ENCODE measurements around the gene ALK. TPM values are rescaled to one million over a fixed set of nuclear protein-coding genes. Genes with fewer than 3 reads are reported as not detected.

ALK gene
- total RNA-seq, 1 experiment from 2014 or later, result 14.7 TPM

DNA sequence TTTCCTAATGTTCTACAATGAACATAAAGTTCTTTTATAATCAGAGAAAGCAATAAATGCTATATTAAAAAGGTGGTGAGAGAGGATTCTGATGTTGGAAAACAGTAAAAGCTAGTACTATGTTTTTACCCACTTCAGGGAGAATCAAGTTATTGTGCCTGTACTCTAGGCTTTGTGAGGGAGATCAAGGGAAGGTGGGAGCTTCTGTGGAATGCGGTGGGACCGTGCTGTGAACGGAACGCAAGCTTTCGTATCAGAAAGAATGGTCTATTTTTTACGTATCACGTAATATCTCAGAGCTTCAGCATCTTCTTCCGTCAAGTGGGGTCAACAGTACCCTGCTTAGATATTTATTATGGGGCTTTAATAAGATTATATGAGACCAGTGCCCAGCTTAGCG, 613.0 kb downstream of the ALK start:
- no peak for DNase-seq (ENCODE audit: low spot score)
- Histone ChIP-seq H3K27me3 (replicated peaks; ENCODE audit: insufficient read depth, low read depth, low read length, poor library complexity) (no peaks in the 10 kb centered on the region), H3K27ac (ENCODE audit: low read depth, low read length, poor library complexity, severe bottlenecking) (no peak overlapping the region), H3K9me3 (ENCODE audit: low read depth, low read length, poor library complexity, severe bottlenecking) (no peaks in the 10 kb centered on the region), H3K36me3 (ENCODE audit: insufficient read depth, low read length, poor library complexity, severe bottlenecking) (no peaks in the 10 kb centered on the region), H3K4me3 (ENCODE audit: low read depth, low read length, poor library complexity, severe bottlenecking) (no peak overlapping the region), H3K4me1 (ENCODE audit: insufficient read depth, low read length, poor library complexity, severe bottlenecking) (peaks cover 19% of the 10 kb centered on the region)
- BruUV-seq (replicated peaks), result no TSS peak
- ChIA-PET CTCF (interaction anchor here (0.8 to 1.3 kb wide), 4 partner anchors 9 to 764 kb away, joined by 3 to 6 read pairs (median 3); no protein-coding TSS in a partner anchor), POLR2A (ENCODE audit: low non-redundant PET) (no interaction called here)
- TF ChIP-seq EZH2 (IDR thresholded peaks at IDR 0.05; ENCODE audit: borderline replicate concordance, low read depth, low read length, poor library complexity, severe bottlenecking), result no peak
- TF ChIP-seq, protein P1, sequence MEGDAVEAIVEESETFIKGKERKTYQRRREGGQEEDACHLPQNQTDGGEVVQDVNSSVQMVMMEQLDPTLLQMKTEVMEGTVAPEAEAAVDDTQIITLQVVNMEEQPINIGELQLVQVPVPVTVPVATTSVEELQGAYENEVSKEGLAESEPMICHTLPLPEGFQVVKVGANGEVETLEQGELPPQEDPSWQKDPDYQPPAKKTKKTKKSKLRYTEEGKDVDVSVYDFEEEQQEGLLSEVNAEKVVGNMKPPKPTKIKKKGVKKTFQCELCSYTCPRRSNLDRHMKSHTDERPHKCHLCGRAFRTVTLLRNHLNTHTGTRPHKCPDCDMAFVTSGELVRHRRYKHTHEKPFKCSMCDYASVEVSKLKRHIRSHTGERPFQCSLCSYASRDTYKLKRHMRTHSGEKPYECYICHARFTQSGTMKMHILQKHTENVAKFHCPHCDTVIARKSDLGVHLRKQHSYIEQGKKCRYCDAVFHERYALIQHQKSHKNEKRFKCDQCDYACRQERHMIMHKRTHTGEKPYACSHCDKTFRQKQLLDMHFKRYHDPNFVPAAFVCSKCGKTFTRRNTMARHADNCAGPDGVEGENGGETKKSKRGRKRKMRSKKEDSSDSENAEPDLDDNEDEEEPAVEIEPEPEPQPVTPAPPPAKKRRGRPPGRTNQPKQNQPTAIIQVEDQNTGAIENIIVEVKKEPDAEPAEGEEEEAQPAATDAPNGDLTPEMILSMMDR (conservative IDR thresholded peaks at IDR 0.05; ENCODE audit: low read depth, low read length), result no peak
- intact Hi-C loops (cut with micrococcal nuclease; ENCODE audit: unreplicated experiment), result loop anchor here (2.0 to 10.0 kb wide), 3 partner anchors 436 to 766 kb away; no protein-coding TSS in a partner anchor

DNA sequence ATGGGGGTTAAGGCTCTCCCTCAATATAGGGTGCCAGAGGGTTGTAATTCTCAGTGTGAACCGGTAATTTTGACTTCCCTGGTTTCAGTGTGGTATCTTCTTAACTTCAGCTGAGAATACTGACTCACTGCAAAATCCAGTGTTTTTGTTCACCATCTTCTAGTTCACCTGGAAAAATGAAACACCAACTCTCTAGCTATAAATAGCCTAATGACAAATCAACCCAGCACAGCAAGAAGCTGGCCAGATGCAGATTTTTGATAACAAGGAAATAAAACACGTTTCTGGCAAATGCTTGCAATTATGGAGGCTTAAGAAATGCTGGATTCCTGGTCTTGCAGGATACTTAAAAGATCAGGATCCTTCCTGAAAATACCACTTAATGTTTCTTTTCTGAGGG, 613.9 kb downstream of the ALK start:
- DNase-seq (ENCODE audit: low spot score), result no peak
- H3K27ac ChIP-seq (ENCODE audit: low read depth, low read length, poor library complexity, severe bottlenecking), result no peak overlapping the region

DNA sequence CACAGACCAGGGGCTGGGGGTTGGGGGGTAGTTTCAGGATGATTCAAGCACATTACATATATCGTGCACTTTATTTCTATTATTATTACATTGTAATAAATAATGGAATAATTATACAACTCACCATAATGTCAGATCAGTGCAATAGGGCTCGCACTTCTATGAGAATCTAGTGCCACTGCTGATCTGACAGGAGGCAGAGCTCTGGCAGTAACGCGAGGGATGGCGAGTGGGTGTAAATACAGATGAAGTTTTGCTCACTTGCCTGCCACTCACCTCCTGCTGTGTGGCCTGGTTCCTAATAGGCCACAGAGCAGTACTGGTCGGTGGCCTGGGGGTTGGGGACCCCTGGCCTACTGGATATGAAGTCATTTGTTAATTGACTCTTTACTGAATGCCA, 615.6 kb downstream of the ALK start:
- TF ChIP-seq, protein P1 (conservative IDR thresholded peaks at IDR 0.05; ENCODE audit: low read depth, low read length), result no peak
- no peak for TF ChIP-seq EZH2 (IDR thresholded peaks at IDR 0.05; ENCODE audit: borderline replicate concordance, low read depth, low read length, poor library complexity, severe bottlenecking)
- ChIA-PET POLR2A (ENCODE audit: low non-redundant PET) (no interaction called here), CTCF (no interaction called here)
- Histone ChIP-seq H3K27me3 (replicated peaks; ENCODE audit: insufficient read depth, low read depth, low read length, poor library complexity) (no peaks in the 10 kb centered on the region), H3K4me1 (ENCODE audit: insufficient read depth, low read length, poor library complexity, severe bottlenecking) (peaks cover 19% of the 10 kb centered on the region), H3K27ac (ENCODE audit: low read depth, low read length, poor library complexity, severe bottlenecking) (no peak overlapping the region), H3K4me3 (ENCODE audit: low read depth, low read length, poor library complexity, severe bottlenecking) (no peak overlapping the region), H3K9me3 (ENCODE audit: low read depth, low read length, poor library complexity, severe bottlenecking) (no peaks in the 10 kb centered on the region), H3K36me3 (ENCODE audit: insufficient read depth, low read length, poor library complexity, severe bottlenecking) (no peaks in the 10 kb centered on the region)
- intact Hi-C loops (cut with micrococcal nuclease; ENCODE audit: unreplicated experiment), result loop anchor here (10.0 kb wide), 2 partner anchors 439 to 769 kb away; no protein-coding TSS in a partner anchor
- no peak for DNase-seq (ENCODE audit: low spot score)
- BruUV-seq (replicated peaks), result no TSS peak

More for the DNA sequence above, 613.9 kb downstream of the ALK start:
- POLR2A ChIA-PET (ENCODE audit: low non-redundant PET), result no interaction called here
- TF ChIP-seq, protein P1 (conservative IDR thresholded peaks at IDR 0.05; ENCODE audit: low read depth, low read length), result no peak
- TF ChIP-seq EZH2 (IDR thresholded peaks at IDR 0.05; ENCODE audit: borderline replicate concordance, low read depth, low read length, poor library complexity, severe bottlenecking), result no peak
- Histone ChIP-seq H3K9me3 (ENCODE audit: low read depth, low read length, poor library complexity, severe bottlenecking) (no peaks in the 10 kb centered on the region), H3K27me3 (replicated peaks; ENCODE audit: insufficient read depth, low read depth, low read length, poor library complexity) (no peaks in the 10 kb centered on the region), H3K36me3 (ENCODE audit: insufficient read depth, low read length, poor library complexity, severe bottlenecking) (no peaks in the 10 kb centered on the region), H3K4me1 (ENCODE audit: insufficient read depth, low read length, poor library complexity, severe bottlenecking) (peaks cover 19% of the 10 kb centered on the region), H3K4me3 (ENCODE audit: low read depth, low read length, poor library complexity, severe bottlenecking) (no peak overlapping the region)
- BruUV-seq (replicated peaks), result no TSS peak
- intact Hi-C loops (cut with micrococcal nuclease; ENCODE audit: unreplicated experiment), result loop anchor here (10.0 kb wide), 2 partner anchors 437 to 767 kb away; no protein-coding TSS in a partner anchor
- CTCF ChIA-PET, result interaction anchor here (0.7 kb wide), 1 partner anchor 11 kb away, joined by 5 read pairs; no protein-coding TSS in a partner anchor

All from A673 (cell line).